GM23248 (cell line): ENCODE measurements around the gene ZC3H4. TPM values are rescaled to one million over a fixed set of nuclear protein-coding genes. Genes with fewer than 3 reads are reported as not detected.

Experiments
- DNase-seq: peaks from one replicate; pipeline ENCODE4 v3.0.0-alpha.2; 2015
- H2AFZ ChIP-seq: fragments of 200-600 bp; sonication (generic); 2 replicates; pipeline ENCODE4 v1.6.1; 2016; ENCODE audit warnings: antibody characterized with exemption
- H3F3A ChIP-seq: fragments of 200-600 bp; sonication (generic); 2 replicates; pipeline ENCODE4 v1.6.1; 2016; ENCODE audit warnings: mild to moderate bottlenecking, antibody characterized with exemption, mixed run types; ENCODE audit not compliant: insufficient read depth
- H3K27ac ChIP-seq: fragments of 200-600 bp; sonication (generic); 2 replicates; pipeline ENCODE4 v1.5.1; 2016; ENCODE audit warnings: mild to moderate bottlenecking
- H3K27me3 ChIP-seq: fragments of 200-600 bp; sonication (generic); replicated peaks from 2 replicates; pipeline ENCODE4 v1.6.1; 2016; ENCODE audit warnings: mild to moderate bottlenecking; ENCODE audit not compliant: insufficient read depth
- H3K36me3 ChIP-seq: fragments of 200-600 bp; sonication (generic); 2 replicates; pipeline ENCODE4 v1.6.1; 2016; ENCODE audit warnings: low read depth, mild to moderate bottlenecking
- H3K4me1 ChIP-seq: fragments of 200-600 bp; sonication (generic); 2 replicates; pipeline ENCODE4 v1.6.1; 2016; ENCODE audit warnings: mild to moderate bottlenecking; ENCODE audit not compliant: insufficient read depth
- H3K4me2 ChIP-seq: fragments of 200-600 bp; sonication (generic); one replicate; pipeline ENCODE4 v1.6.1; 2016; ENCODE audit warnings: mild to moderate bottlenecking; ENCODE audit not compliant: unreplicated experiment
- H3K4me3 ChIP-seq: fragments of 200-600 bp; sonication (generic); 2 replicates; pipeline ENCODE4 v1.5.1; 2016; ENCODE audit warnings: mild to moderate bottlenecking
- H3K79me2 ChIP-seq: fragments of 200-600 bp; sonication (generic); 2 replicates; pipeline ENCODE4 v1.6.1; 2016; ENCODE audit warnings: mild to moderate bottlenecking; ENCODE audit not compliant: insufficient read depth
- H3K9ac ChIP-seq: fragments of 200-600 bp; sonication (generic); 2 replicates; pipeline ENCODE4 v1.6.1; 2016; ENCODE audit warnings: mild to moderate bottlenecking
- H3K9me2 ChIP-seq: fragments of 200-600 bp; sonication (generic); 2 replicates; pipeline ENCODE4 v1.6.1; 2016; ENCODE audit warnings: mixed run types, mild to moderate bottlenecking, moderate library complexity; ENCODE audit not compliant: insufficient read depth
- H3K9me3 ChIP-seq: fragments of 200-600 bp; sonication (generic); one replicate; pipeline ENCODE4 v1.6.1; 2017; ENCODE audit warnings: low read depth
- H4K20me1 ChIP-seq: fragments of 200-600 bp; sonication (generic); 2 replicates; pipeline ENCODE4 v1.6.0; 2016; ENCODE audit not compliant: insufficient read depth
- EZH2 ChIP-seq: fragments of 200-600 bp; sonication (generic); IDR thresholded peaks from 2 replicates; pipeline ENCODE4 v1.6.1; 2018; ENCODE audit warnings: antibody characterized with exemption, mild to moderate bottlenecking; ENCODE audit not compliant: insufficient read depth, poor library complexity, severe bottlenecking
- EZH2phosphoT487 ChIP-seq: fragments of 200-600 bp; sonication (generic); IDR thresholded peaks from 2 replicates; pipeline ENCODE4 v1.6.1; 2018; ENCODE audit warnings: antibody characterized with exemption, moderate library complexity, mild to moderate bottlenecking, low read depth; ENCODE audit not compliant: insufficient read depth
- WGBS, 2 experiments: methylation state at CpG; one replicate each; pipeline ENCODE4 v1.1.6; 2015 to 2017; ENCODE audit warnings: low lambda C conversion rate in 2 of 2, low coverage in 1 of 2; ENCODE audit errors: missing lambda C conversion rate in 2 of 2; 5-methylcytosine and 5-hydroxymethylcytosine counted together
- in situ Hi-C: fragments of 300-500 bp; cut with MboI; formaldehyde crosslinking; loops from 2 replicates; pipeline ENCODE4 v1.15.0; 2020
- polyA plus RNA-seq: library from polyadenylated mRNA; unstranded; fragments of >200 nt; fragmentation: Nextera tagmentation; extraction: Ambion mirVana; gene quantifications from 2 replicates; pipeline ENCODE4 v1.2.1, GENCODE V29; 2016
- total RNA-seq: library from RNA; depleted of rRNA; stranded (reverse); fragments of >200 nt; shearing (Covaris generic); gene quantifications from 2 replicates; pipeline ENCODE4 v1.2.3, GENCODE V29; 2014

ZC3H4 gene
- total and polyA plus RNA-seq, 2 experiments from 2014 or later: 6.0 to 9.9 TPM

- H3K9me2 ChIP-seq: no peaks in the 10 kb centered on the region
- peaks cover 24% of the 10 kb centered on the region for H3F3A ChIP-seq
- H3K36me3 ChIP-seq: peaks cover 39% of the 10 kb centered on the region
- H3K27ac ChIP-seq: no peak overlapping the region
- TF ChIP-seq EZH2 (no peak), EZH2phosphoT487 (no peak)
- H2AFZ ChIP-seq: no peak overlapping the region
- in situ Hi-C loops: no loop called here
- no peaks in the 10 kb centered on the region for H3K9me3 ChIP-seq
- no peak for DNase-seq
- no peak overlapping the region for H3K9ac ChIP-seq
- H3K27me3 ChIP-seq: no peaks in the 10 kb centered on the region
- H3K4me3 ChIP-seq: no peak overlapping the region
- no peaks in the 10 kb centered on the region for H4K20me1 ChIP-seq
- H3K79me2 ChIP-seq: peaks cover 99% of the 10 kb centered on the region
- WGBS, 2 experiments: 91 to 94% methylated on average over 5 of the region's 5 CpGs
- H3K4me1 ChIP-seq: peaks cover 26% of the 10 kb centered on the region
- no peak overlapping the region for H3K4me2 ChIP-seq
Observed at GRCh38 chr19:47145639-47146486, 32.3 kb upstream of the ZC3H4 start.

- Histone ChIP-seq H3K4me2 (no peak overlapping the region), H3K4me3 (no peak overlapping the region), H3K79me2 (peaks cover 99% of the 10 kb centered on the region), H3K27ac (no peak overlapping the region), H3K9ac (no peak overlapping the region), H4K20me1 (no peaks in the 10 kb centered on the region), H3K9me2 (no peaks in the 10 kb centered on the region), H3K9me3 (no peaks in the 10 kb centered on the region), H2AFZ (no peak overlapping the region), H3K36me3 (peaks cover 30% of the 10 kb centered on the region), H3K4me1 (peaks cover 26% of the 10 kb centered on the region), H3K27me3 (no peaks in the 10 kb centered on the region), H3F3A (peaks cover 24% of the 10 kb centered on the region)
- in situ Hi-C loops: no loop called here
- TF ChIP-seq EZH2phosphoT487 (no peak), EZH2 (no peak)
- 82 to 85% methylated on average over 12 to 13 of the region's 13 CpGs for WGBS, 2 experiments
- no peak for DNase-seq
Observed at GRCh38 chr19:47144630-47145029, 31.1 kb upstream of the ZC3H4 start.

GRCh38 chr19:47143322-47144073 lies 29.9 kb upstream of the ZC3H4 start:
- Histone ChIP-seq H3K4me2 (peak overlapping the region; percentile 4), H2AFZ (no peak overlapping the region), H3K9me3 (no peaks in the 10 kb centered on the region), H3K4me1 (peaks cover 26% of the 10 kb centered on the region), H3K9me2 (no peaks in the 10 kb centered on the region), H3K36me3 (peaks cover 27% of the 10 kb centered on the region), H3K27ac (peak overlapping the region; percentile 24; the same call in 1 of the 2 replicates), H4K20me1 (no peaks in the 10 kb centered on the region), H3K9ac (no peak overlapping the region), H3F3A (peaks cover 24% of the 10 kb centered on the region), H3K4me3 (no peak overlapping the region), H3K27me3 (no peaks in the 10 kb centered on the region), H3K79me2 (peaks cover 100% of the 10 kb centered on the region)
- TF ChIP-seq EZH2phosphoT487: no peak
- no peak for TF ChIP-seq EZH2
- in situ Hi-C loops: no loop called here
- 88 to 89% methylated on average over 11 of the region's 11 CpGs for WGBS, 2 experiments
- DNase-seq: no peak

- Histone ChIP-seq H3K36me3 (peaks cover 20% of the 10 kb centered on the region), H4K20me1 (no peaks in the 10 kb centered on the region), H3K4me3 (no peak overlapping the region), H3K4me1 (peaks cover 26% of the 10 kb centered on the region), H3K4me2 (peak overlapping the region; percentile 4), H3K27ac (peak overlapping the region; percentile 31), H3F3A (peaks cover 24% of the 10 kb centered on the region), H3K9ac (no peak overlapping the region), H3K9me2 (no peaks in the 10 kb centered on the region), H3K9me3 (no peaks in the 10 kb centered on the region), H3K27me3 (no peaks in the 10 kb centered on the region), H3K79me2 (peaks cover 100% of the 10 kb centered on the region), H2AFZ (no peak overlapping the region)
- 76 to 83% methylated on average over 5 of the region's 5 CpGs for WGBS, 2 experiments
- DNase-seq: peak; percentile 67
- no peak for TF ChIP-seq EZH2
- TF ChIP-seq EZH2phosphoT487: no peak
- in situ Hi-C loops: no loop called here
Observed at GRCh38 chr19:47142779-47143178, 29.2 kb upstream of the ZC3H4 start.
